Measurements from ENCODE around the gene AMBRA1.
A peak's percentile ranks its signal among the peaks of the same experiment; 100 is the strongest.

AMBRA1 gene

GRCh38 chr11:46390331-46391171 lies 203.3 kb downstream of the AMBRA1 start:
- H3K27ac Mint-ChIP-seq = no peak overlapping the region
- H3K36me3 Mint-ChIP-seq = peaks cover 1% of the 10 kb centered on the region
- no peaks in the 10 kb centered on the region for H3K9me3 Mint-ChIP-seq
- peaks cover 36% of the 10 kb centered on the region for H3K27me3 Mint-ChIP-seq
- H3K4me1 Mint-ChIP-seq = peaks cover 30% of the 10 kb centered on the region
- no peak overlapping the region for H3K4me3 Mint-ChIP-seq

DNA sequence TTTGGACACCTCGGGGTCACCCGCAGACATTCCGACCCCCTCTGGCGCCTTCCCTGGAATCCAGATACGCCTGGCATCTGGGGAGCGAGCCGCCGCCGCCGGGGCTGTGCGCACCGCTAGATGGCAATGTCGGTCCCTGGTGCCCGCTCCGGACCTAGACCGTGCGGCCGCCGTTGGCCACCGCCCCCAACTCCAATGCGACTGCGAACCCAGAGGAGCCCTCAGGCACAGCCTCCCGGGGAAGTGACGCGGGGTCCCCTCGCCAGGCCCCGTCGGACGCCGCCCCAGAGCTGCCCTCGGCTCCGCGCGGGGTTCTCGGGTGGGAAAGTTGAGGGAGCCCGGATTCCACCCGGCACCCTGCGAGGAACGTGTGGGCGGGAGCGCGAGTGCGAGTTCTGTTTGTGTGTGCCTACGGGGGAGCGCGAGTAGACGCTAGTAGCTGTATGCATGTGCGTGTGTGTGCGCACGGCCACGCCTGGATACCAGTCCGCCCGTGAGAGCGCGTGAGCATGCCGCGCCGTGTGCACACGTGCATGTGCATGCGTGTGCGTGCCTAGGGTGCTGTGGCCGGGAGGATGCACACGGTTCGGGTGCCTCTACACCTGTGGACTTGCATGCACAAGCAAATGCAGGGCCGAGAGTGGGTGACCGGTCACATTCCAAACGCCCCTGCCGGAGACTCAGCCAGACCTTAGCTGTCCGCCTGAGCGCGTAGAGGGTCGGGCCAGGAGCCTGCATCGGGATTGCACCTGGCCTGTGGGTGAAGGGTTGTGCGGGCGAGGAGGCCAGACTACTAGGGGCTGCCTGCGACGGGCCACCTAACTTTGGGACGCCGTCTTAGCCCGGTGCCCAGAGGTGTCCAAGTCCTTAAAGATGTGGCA lies 204.1 kb downstream of the AMBRA1 start:
- Mint-ChIP-seq H3K4me1 (peaks cover 30% of the 10 kb centered on the region), H3K36me3 (peaks cover 1% of the 10 kb centered on the region), H3K27me3 (peaks cover 38% of the 10 kb centered on the region), H3K9me3 (no peaks in the 10 kb centered on the region), H3K4me3 (peak overlapping the region; percentile 30), H3K27ac (no peak overlapping the region)

DNA sequence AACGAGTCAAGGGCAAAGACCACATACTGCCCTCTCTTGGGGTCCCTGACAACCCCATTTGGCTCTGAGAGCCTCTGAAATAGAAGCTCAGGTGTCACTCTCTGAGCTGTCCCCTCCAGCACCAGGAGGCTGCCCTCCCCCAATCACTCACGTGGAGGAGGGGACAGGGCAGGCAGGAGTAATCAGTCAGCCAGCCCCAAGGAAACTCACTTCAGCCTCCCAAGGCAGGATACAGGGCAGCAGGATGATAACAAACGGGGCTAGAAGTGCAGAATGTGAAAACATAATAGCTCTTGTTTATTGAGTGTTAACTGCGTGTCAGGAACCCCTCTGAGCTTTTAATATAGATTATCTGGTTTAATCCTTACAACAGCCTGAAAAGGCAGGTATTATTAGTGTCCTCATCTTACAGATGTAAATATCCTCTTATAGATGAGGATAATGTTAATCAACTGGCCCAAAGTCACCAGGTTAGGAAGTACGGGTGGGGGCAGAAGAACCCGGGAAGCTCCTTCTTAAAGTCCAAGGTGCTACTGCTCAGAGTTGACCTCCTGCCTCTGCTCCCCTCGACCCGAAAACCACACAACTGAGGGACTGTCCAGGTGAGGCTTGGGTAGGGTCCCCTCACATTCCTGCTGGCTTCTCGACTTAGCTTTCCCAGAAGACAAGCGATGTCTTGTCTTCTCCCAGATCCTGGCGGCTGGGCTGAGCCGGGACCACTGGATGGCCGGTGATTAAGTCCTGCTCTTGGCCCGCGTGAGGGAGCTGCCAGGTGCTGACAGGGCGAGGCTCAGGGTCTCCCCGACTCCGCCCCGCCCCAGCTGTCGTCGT lies 205.0 kb downstream of the AMBRA1 start:
- H3K27me3 Mint-ChIP-seq = peaks cover 38% of the 10 kb centered on the region
- peaks cover 30% of the 10 kb centered on the region for H3K4me1 Mint-ChIP-seq
- H3K4me3 Mint-ChIP-seq = no peak overlapping the region
- H3K9me3 Mint-ChIP-seq = no peaks in the 10 kb centered on the region
- no peak overlapping the region for H3K27ac Mint-ChIP-seq
- peaks cover 1% of the 10 kb centered on the region for H3K36me3 Mint-ChIP-seq

- peaks cover 28% of the 10 kb centered on the region for H3K4me1 Mint-ChIP-seq
- no peak overlapping the region for H3K4me3 Mint-ChIP-seq
- no peaks in the 10 kb centered on the region for H3K9me3 Mint-ChIP-seq
- H3K27me3 Mint-ChIP-seq = peaks cover 36% of the 10 kb centered on the region
- no peak overlapping the region for H3K27ac Mint-ChIP-seq
- H3K36me3 Mint-ChIP-seq = peaks cover 1% of the 10 kb centered on the region
Observed at GRCh38 chr11:46387919-46388618, 205.8 kb downstream of the AMBRA1 start.

- Mint-ChIP-seq H3K27me3 (peaks cover 32% of the 10 kb centered on the region), H3K36me3 (no peaks in the 10 kb centered on the region), H3K4me1 (peaks cover 22% of the 10 kb centered on the region), H3K9me3 (no peaks in the 10 kb centered on the region), H3K27ac (no peak overlapping the region), H3K4me3 (no peak overlapping the region)
Observed at GRCh38 chr11:46387456-46387855, 206.4 kb downstream of the AMBRA1 start.

DNA sequence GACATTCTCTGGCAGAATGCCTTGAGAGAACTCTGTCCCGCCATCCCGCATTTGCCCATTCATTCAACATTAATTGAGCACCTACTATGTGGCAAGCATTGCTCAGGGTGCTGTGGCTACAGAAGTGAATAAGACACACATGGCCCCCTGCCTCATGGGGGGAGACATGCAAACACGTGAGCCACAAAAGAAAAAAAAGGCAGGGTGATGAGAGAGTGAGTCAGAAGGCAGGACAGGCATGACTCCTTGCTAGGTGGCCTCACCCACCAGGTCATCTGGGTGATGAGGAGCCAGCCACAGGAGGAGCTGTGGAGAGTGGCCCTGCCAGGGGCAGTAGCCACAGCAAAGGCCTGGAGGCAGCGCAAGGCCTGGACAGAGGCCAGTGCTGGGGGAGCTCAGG lies 207.1 kb downstream of the AMBRA1 start:
- Mint-ChIP-seq H3K4me3 (peak overlapping the region; percentile 30), H3K9me3 (no peaks in the 10 kb centered on the region), H3K36me3 (no peaks in the 10 kb centered on the region), H3K27me3 (peaks cover 32% of the 10 kb centered on the region), H3K27ac (peak overlapping the region; percentile 80), H3K4me1 (peaks cover 22% of the 10 kb centered on the region)

DNA sequence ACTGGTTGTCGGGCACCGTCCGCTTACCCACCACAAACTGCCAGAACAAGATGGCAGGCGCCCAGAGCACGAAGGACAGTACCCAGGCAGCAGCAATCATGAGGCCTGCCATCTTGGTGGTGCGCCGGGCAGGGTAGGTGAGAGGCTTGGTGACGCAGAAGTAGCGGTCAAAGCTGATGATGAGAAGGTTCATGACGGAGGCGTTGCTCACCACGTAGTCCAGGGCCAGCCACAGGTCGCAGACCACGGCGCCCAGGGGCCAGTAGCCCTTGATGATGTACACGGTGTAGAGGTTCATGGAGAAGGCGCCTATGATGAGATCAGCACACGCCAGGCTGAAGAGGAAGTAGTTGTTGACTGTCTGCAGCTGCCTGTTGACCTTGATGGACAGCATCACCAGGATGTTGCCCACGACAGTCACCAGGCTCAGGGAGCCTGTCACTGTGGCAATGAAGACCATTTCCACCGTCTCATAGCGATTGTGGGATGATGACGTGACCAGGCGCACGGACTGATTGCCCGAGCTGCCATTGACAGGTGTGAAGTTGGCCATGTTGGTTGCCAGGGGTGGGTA lies 207.7 kb downstream of the AMBRA1 start:
- H3K27me3 Mint-ChIP-seq = peaks cover 32% of the 10 kb centered on the region
- H3K36me3 Mint-ChIP-seq = no peaks in the 10 kb centered on the region
- no peak overlapping the region for H3K4me3 Mint-ChIP-seq
- H3K27ac Mint-ChIP-seq = no peak overlapping the region
- H3K9me3 Mint-ChIP-seq = no peaks in the 10 kb centered on the region
- H3K4me1 Mint-ChIP-seq = peaks cover 22% of the 10 kb centered on the region

DNA sequence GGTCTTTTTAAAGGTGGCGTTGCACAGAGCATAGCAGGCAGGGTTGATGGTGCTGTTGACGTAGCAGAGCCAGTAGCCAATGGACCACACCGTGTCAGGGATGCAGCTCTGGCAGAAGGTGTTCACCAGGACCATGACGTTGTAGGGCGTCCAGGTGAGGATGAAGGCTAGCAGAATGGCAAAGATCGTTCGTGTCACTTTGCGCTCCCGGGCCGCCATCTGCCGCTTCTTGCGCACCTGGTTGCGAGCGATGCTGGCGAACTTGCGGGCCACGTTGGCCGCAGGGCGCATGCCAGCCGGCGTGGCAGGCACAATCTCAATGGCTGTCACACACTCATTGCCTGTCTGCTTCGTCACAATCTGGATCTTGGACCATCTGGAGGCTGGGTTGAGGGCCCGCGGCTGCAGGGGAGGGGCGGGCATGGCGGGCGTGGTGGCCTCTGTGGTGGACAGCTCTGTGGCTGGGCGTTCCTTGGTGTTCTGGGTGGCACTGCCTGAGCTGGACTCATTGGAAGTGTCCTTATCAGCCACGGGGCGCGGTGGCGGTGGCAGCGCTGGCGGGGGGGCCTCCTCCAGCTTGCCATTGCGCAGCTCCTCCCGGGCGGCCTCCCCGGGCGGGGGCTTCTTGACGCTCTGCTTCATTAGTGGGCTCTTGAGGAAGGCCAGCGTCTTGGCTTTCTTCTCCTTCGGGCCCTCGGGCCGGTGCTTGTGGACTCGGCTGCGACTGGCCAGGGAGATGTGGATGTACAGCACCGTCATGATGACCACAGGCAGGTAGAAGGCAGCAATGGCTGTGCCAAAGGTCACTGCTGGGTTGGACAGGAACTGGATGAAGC lies 208.4 kb downstream of the AMBRA1 start:
- H3K27ac Mint-ChIP-seq = no peak overlapping the region
- no peak overlapping the region for H3K4me3 Mint-ChIP-seq
- H3K36me3 Mint-ChIP-seq = no peaks in the 10 kb centered on the region
- H3K27me3 Mint-ChIP-seq = peaks cover 28% of the 10 kb centered on the region
- H3K9me3 Mint-ChIP-seq = no peaks in the 10 kb centered on the region
- peaks cover 23% of the 10 kb centered on the region for H3K4me1 Mint-ChIP-seq

- Mint-ChIP-seq H3K4me1 (peaks cover 21% of the 10 kb centered on the region), H3K4me3 (no peak overlapping the region), H3K27me3 (peaks cover 26% of the 10 kb centered on the region), H3K27ac (no peak overlapping the region), H3K9me3 (no peaks in the 10 kb centered on the region), H3K36me3 (no peaks in the 10 kb centered on the region)
Observed at GRCh38 chr11:46383974-46384701, 209.7 kb downstream of the AMBRA1 start.

DNA sequence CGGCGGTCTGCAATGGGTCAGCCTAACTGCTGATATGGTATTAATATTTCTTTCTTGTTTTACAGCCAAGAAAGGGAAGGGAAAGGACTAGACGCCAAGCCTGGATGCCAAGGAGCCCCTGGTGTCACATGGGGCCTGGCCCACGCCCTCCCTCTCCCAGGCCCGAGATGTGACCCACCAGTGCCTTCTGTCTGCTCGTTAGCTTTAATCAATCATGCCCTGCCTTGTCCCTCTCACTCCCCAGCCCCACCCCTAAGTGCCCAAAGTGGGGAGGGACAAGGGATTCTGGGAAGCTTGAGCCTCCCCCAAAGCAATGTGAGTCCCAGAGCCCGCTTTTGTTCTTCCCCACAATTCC lies 210.4 kb downstream of the AMBRA1 start:
- Mint-ChIP-seq H3K4me1 (peaks cover 18% of the 10 kb centered on the region), H3K27ac (no peak overlapping the region), H3K9me3 (no peaks in the 10 kb centered on the region), H3K36me3 (no peaks in the 10 kb centered on the region), H3K27me3 (peaks cover 24% of the 10 kb centered on the region), H3K4me3 (no peak overlapping the region)

DNA sequence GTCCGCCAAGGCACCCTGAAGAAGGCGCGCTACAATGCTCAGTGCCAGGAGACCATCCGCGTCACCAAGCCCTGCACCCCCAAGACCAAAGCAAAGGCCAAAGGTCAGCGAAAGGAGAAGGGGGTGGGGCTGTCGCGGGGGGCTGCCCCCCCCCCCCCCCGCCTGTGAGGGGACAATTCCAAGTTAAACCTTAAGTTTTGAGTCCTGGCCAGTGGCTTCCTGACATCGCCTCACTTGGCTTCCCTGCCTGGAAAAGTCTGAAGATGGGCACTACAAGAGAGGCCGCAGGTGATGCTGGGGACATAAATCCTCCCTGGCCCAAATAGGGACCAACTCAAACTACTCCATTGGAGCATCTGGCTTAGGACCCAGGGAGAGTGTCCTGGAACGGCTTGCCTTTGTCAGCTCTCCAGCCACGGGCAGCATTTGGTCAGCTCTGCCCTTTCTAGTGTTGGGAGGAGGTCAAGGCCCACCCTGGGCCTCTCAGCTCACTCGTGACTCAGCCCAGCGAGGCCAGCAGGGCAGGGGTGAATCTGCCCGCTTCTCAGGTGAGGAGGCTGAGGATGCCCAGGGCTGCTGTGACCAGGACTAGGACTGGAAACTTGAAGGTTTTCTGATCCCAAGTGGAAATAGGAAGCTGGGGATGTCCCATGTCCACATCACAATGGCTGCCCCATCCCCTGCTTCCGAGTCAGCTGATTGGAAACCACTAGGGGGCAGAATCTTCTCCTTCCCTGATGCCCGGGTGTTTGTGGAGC lies 211.0 kb downstream of the AMBRA1 start:
- no peaks in the 10 kb centered on the region for H3K9me3 Mint-ChIP-seq
- H3K4me1 Mint-ChIP-seq = peaks cover 12% of the 10 kb centered on the region
- H3K4me3 Mint-ChIP-seq = peak overlapping the region; percentile 73
- H3K27me3 Mint-ChIP-seq = peaks cover 18% of the 10 kb centered on the region
- no peaks in the 10 kb centered on the region for H3K36me3 Mint-ChIP-seq
- H3K27ac Mint-ChIP-seq = no peak overlapping the region

GRCh38 chr11:46381819-46382645 lies 211.8 kb downstream of the AMBRA1 start:
- Mint-ChIP-seq H3K4me1 (peaks cover 12% of the 10 kb centered on the region), H3K27me3 (peaks cover 16% of the 10 kb centered on the region), H3K4me3 (peak overlapping the region; percentile 73), H3K9me3 (no peaks in the 10 kb centered on the region), H3K36me3 (peaks cover 2% of the 10 kb centered on the region), H3K27ac (peak overlapping the region; percentile 23)

Measured in activated naive CD4-positive, alpha-beta T cell treated with anti-CD3 and anti-CD28 coated beads, Interleukin-2, amount 50 U/mL, for 24 hours (primary cell).